Prostate gland (tissue), 2 donors: ENCODE data around the gene EHMT1. TPM values are rescaled to one million over a fixed set of nuclear protein-coding genes. Genes with fewer than 3 reads are reported as not detected.
"Not testable (repeated sequence)": the region's sequence is repeated elsewhere in the genome, so short reads cannot be mapped to it uniquely, and the experiment has no call there.

Experiments used
- DNase-seq: peaks from one replicate; pipeline ENCODE4 v3.0.0-alpha.2; 2019; ENCODE audit warnings: low spot score
- H3K27ac ChIP-seq, 2 donors: fragments of 200-600 bp; sonication (generic); 2 replicates each; pipeline ENCODE4 v1.5.1; 2017 to 2019
- H3K27me3 ChIP-seq: fragments of 200-600 bp; sonication (generic); replicated peaks from 2 replicates; pipeline ENCODE4 v1.5.1; 2019; ENCODE audit not compliant: insufficient read depth
- H3K36me3 ChIP-seq, 2 donors: fragments of 200-600 bp; sonication (generic); 1 replicate in 1 of 2; 2 replicates in 1 of 2; pipeline versions ENCODE4 v1.5.1 to v1.8.1; 2017 to 2019
- H3K4me1 ChIP-seq: fragments of 200-600 bp; sonication (generic); replicated peaks from 2 replicates; pipeline ENCODE4 v1.5.1; 2019
- H3K4me3 ChIP-seq, 2 donors: fragments of 200-600 bp; sonication (generic); 2 replicates each; pipeline ENCODE4 v1.5.1; 2017 to 2019
- H3K9me3 ChIP-seq: fragments of 200-600 bp; sonication (generic); 2 replicates; pipeline ENCODE4 v1.5.1; 2017
- CTCF ChIP-seq, 4 experiments: fragments of 200-600 bp in 2 of 4; fragments of 450-650 bp in 2 of 4; sonication (generic) in 2 of 4; IDR thresholded peaks; 1 replicate in 3 of 4; 2 replicates in 1 of 4; pipeline ENCODE4 v1.5.1; 2016 to 2019; ENCODE audit warnings: antibody characterized with exemption in 4 of 4, mild to moderate bottlenecking in 2 of 4, moderate library complexity in 2 of 4
- POLR2A ChIP-seq: fragments of 450-650 bp; IDR thresholded peaks from one replicate; pipeline ENCODE4 v1.6.1; 2016; ENCODE audit warnings: antibody characterized with exemption, mild to moderate bottlenecking
- POLR2AphosphoS5 ChIP-seq: sonication (generic); formaldehyde crosslinking; IDR thresholded peaks from one replicate; pipeline ENCODE4 v1.6.1; 2017; ENCODE audit warnings: antibody characterized with exemption
- WGBS: methylation state at CpG from one replicate; pipeline ENCODE4 v1.1.5; 2018; 5-methylcytosine and 5-hydroxymethylcytosine counted together
- intact Hi-C: fragments of 100-400 bp; cut with DNase I; formaldehyde crosslinking; loops from one replicate; pipeline ENCODE4 v1.14.2; 2022
- total RNA-seq, 2 donors: library from RNA; depleted of rRNA; stranded (reverse); fragments of >200 nt; gene quantifications; one replicate each; pipeline ENCODE4 v1.1.0, GENCODE V29; 2016

EHMT1 gene
- total RNA-seq, 2 donors from 2014 or later = 81.3 to 149 TPM

DNA sequence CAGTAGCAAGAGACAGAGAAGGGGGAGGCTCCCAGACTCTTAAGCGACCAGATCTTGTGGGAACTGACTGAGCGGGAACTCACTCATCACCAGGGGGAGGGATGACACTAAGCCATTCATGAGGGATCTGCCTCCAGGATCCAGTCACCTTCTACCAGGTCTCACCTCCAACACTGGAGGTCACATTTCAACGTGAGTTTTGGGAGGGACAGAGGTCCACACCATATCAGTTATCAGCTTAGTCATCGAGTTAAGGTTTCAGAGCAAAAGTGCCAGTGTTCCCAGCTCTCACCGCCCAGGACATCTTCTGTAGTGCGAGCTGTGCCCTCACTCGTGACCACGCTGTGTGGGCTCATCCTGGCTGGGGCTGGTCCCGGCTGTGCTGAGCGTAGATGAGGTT is 160.1 kb downstream of the EHMT1 start:
- no peaks in the 10 kb centered on the region for H3K9me3 ChIP-seq
- intact Hi-C loops = loop anchor here (10.0 kb wide), 1 partner anchor 104 kb away; no protein-coding TSS in a partner anchor
- no peak for DNase-seq
- no peaks in the 10 kb centered on the region for H3K4me1 ChIP-seq
- peaks cover 7 to 23% of the 10 kb centered on the region in 2 donors for H3K36me3 ChIP-seq
- H3K27ac ChIP-seq = no peak overlapping the region
- no peak for TF ChIP-seq CTCF (IDR thresholded peaks at IDR 0.05)
- TF ChIP-seq POLR2A = no peak
- no peak for TF ChIP-seq POLR2AphosphoS5
- H3K27me3 ChIP-seq = no peaks in the 10 kb centered on the region
- no peak overlapping the region for H3K4me3 ChIP-seq
- WGBS = 90% methylated on average over 10 of the region's 10 CpGs

GRCh38 chr9:137780031-137780430 is 161.2 kb downstream of the EHMT1 start:
- intact Hi-C loops, H3K4me1 ChIP-seq, DNase-seq, H3K9me3 ChIP-seq, H3K27me3 ChIP-seq, H3K27ac ChIP-seq, H3K4me3 ChIP-seq: not testable (repeated sequence)
- 94% methylated on average over 19 of the region's 19 CpGs for WGBS
- peaks cover 7 to 21% of the 10 kb centered on the region in 2 donors for H3K36me3 ChIP-seq

DNA sequence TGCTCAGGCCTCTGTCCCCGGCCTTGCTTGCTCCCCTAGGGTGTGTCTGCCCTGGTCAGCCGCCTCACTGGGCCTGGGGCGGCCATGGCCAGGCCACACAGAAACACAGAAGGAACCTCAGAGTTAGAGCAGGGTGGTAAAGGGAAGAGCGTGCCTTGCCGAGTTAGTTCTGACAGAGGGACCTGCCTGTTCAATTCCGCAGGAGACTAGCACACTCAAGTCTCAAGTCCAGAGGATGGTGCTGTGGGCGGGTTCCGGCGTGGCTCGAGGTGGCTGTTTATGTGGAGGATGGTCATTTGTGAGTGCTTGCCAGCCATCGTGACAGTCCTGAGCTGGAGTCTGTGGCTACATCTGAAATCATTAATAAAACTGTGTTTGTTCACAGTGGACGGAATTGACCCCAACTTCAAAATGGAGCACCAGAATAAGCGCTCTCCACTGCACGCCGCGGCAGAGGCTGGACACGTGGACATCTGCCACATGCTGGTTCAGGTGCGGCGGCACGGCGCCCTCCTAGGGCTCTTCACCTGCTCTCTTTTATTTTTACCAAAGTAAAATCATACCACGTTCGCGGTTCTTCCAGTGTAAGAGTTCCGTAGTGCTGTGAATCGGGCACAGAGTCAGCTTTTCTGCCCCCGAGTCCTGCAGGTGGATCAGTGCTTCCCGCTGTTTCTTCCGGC is 163.2 kb downstream of the EHMT1 start:
- DNase-seq = no peak
- H3K27ac ChIP-seq = no peak overlapping the region
- intact Hi-C loops = no loop called here
- 92% methylated on average over 29 of the region's 29 CpGs for WGBS
- no peaks in the 10 kb centered on the region for H3K4me1 ChIP-seq
- no peak overlapping the region for H3K4me3 ChIP-seq
- H3K36me3 ChIP-seq = peaks cover 7 to 18% of the 10 kb centered on the region in 2 donors
- TF ChIP-seq POLR2A (no peak), CTCF (IDR thresholded peaks at IDR 0.05) (no peak), POLR2AphosphoS5 (no peak)
- H3K27me3 ChIP-seq = no peaks in the 10 kb centered on the region
- H3K9me3 ChIP-seq = no peaks in the 10 kb centered on the region

DNA sequence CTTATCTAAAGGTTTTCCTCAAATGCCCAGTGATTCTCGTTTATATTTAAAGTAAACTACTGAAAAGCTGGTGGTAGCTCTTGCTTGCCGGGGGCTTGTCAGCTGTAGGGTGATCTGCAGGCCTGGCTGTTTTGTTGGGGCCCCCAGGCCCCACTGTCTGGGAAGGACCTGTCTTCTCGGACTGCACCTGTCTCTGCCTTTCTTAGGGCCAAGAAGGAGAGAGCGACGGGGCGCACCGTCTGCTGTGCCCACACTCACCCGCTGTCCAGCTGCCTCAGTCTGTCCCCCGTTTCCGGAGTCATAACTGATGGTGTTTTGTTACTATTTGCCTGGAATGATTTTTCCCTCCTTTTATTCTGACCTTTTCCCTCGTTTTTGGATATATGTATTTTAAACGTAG is 164.7 kb downstream of the EHMT1 start:
- Histone ChIP-seq H3K4me1 (no peaks in the 10 kb centered on the region), H3K9me3 (no peaks in the 10 kb centered on the region), H3K27ac (no peak overlapping the region), H3K36me3 (peaks cover 7 to 10% of the 10 kb centered on the region in 2 donors), H3K27me3 (no peaks in the 10 kb centered on the region), H3K4me3 (no peak overlapping the region)
- intact Hi-C loops = no loop called here
- TF ChIP-seq POLR2AphosphoS5 = no peak
- no peak for TF ChIP-seq POLR2A
- TF ChIP-seq CTCF (IDR thresholded peaks at IDR 0.05) = no peak
- WGBS = 85% methylated on average over 12 of the region's 12 CpGs
- no peak for DNase-seq

- 73% methylated on average over 12 of the region's 12 CpGs for WGBS
- DNase-seq = no peak
- TF ChIP-seq CTCF (IDR thresholded peaks at IDR 0.05) (no peak), POLR2A (no peak), POLR2AphosphoS5 (no peak)
Observed at GRCh38 chr9:137784046-137784445, 165.2 kb downstream of the EHMT1 start.

More at GRCh38 chr9:137784046-137784445, 165.2 kb downstream of the EHMT1 start:
- H3K4me3 ChIP-seq = no peak overlapping the region
- H3K36me3 ChIP-seq = peaks cover 7 to 10% of the 10 kb centered on the region in 2 donors
- H3K4me1 ChIP-seq = no peaks in the 10 kb centered on the region
- intact Hi-C loops = no loop called here
- H3K9me3 ChIP-seq = no peaks in the 10 kb centered on the region
- no peaks in the 10 kb centered on the region for H3K27me3 ChIP-seq
- H3K27ac ChIP-seq = no peak overlapping the region
